ENCODE data around the gene SLC30A9.

Gene SLC30A9

DNA sequence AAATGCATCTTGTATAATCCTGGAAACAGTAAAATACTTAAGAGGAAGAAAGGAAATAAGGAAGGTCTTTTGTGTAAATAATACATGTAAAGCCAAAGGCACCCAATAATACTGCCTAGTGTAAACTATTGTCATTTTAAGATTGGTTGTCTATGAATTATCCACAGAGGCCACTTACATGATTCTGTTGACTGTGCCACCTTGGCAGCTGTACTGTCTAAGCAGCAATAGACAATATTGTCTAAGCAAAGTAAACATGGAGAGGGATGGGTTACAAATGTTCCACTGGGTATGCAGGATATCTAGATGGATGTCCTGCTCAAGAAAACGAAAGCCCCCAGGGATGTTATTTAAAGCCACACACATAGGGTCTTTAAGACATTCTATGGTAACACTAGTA is 142.7 kb downstream of the SLC30A9 start:
- no peak for DNase-seq (ENCODE audit: low read depth in 2 of 3, low spot score in 1 of 3)

DNA sequence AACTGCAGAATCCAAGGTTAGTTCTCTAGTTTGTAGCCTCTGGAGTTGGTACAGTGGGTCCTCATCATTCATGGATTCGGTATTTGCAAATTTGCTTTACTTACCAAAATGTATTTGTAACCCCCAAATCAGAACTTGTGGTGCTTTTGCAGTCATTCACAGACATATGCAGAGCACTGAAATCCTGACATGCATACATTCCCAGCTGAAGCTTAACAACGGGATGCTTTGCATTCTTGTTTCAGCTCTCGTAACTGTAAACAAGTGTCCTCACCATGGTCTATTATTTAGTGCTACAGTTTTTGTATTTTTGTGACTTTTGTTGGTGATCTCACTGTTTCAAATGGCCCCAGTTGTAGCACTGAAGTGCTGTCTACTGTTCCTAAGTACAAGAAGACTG is 146.0 kb downstream of the SLC30A9 start:
- no peak for DNase-seq (ENCODE audit: low read depth in 2 of 3, low spot score in 1 of 3)

Data from stimulated activated CD4-positive, alpha-beta T cell treated with anti-CD3 and anti-CD28 coated beads, Interleukin-12 subunit alpha, Interleukin-12 subunit beta, amount 100 ng/mL, for 48 hours (primary cell).